HFFc6 (cell line): Measurements from ENCODE around the gene MS4A1. TPM values are rescaled to one million over a fixed set of nuclear protein-coding genes. Genes with fewer than 3 reads are reported as not detected.

Source experiments
- DNase-seq: peaks from one replicate; pipeline ENCODE4 v3.0.0-alpha.2; 2018
- H3K27ac Mint-ChIP-seq: 2 replicates; pipeline ENCODE4 v1.8.0; 2020; ENCODE audit warnings: mild to moderate bottlenecking, mixed read lengths
- H3K27me3 Mint-ChIP-seq: 2 replicates; pipeline ENCODE4 v1.8.0; 2021; ENCODE audit warnings: mild to moderate bottlenecking, moderate library complexity, mixed read lengths; ENCODE audit not compliant: insufficient read depth
- H3K36me3 Mint-ChIP-seq: 2 replicates; pipeline ENCODE4 v1.8.0; 2021; ENCODE audit warnings: low read depth, mixed read lengths
- H3K4me1 Mint-ChIP-seq: 2 replicates; pipeline ENCODE4 v1.8.0; 2020; ENCODE audit warnings: low read depth, mixed read lengths
- H3K4me3 Mint-ChIP-seq: 2 replicates; pipeline ENCODE4 v1.8.0; 2020; ENCODE audit warnings: mild to moderate bottlenecking, moderate library complexity, mixed read lengths
- H3K9me3 Mint-ChIP-seq: 2 replicates; pipeline ENCODE4 v1.8.0; 2020; ENCODE audit warnings: mild to moderate bottlenecking, mixed read lengths
- CTCF ChIP-seq: fragments of 200-600 bp; sonication (generic); IDR thresholded peaks from 2 replicates; pipeline ENCODE4 v1.5.0; 2021; ENCODE audit warnings: antibody characterized with exemption, mild to moderate bottlenecking
- total RNA-seq, 6 experiments: library from RNA; stranded (reverse); fragmentation: NEBNext Ultra II Directional; extraction: Animal tissue kit (Norgen Biotek cat#: 25700); gene quantifications; 2 replicates in 1 of 6; 3 replicates in 5 of 6; pipeline ENCODE4 v1.2.3, GENCODE V29; 2021

Gene MS4A1
- total RNA-seq, 6 experiments from 2014 or later, result not detected

- no peak for TF ChIP-seq CTCF
- H3K36me3 Mint-ChIP-seq, result peaks cover 6% of the 10 kb centered on the region
- no peak for DNase-seq
- H3K4me3 Mint-ChIP-seq, result no peak overlapping the region
- H3K27me3 Mint-ChIP-seq, result peaks cover 2% of the 10 kb centered on the region; the same call in 1 of the 2 replicates
- peaks cover 35% of the 10 kb centered on the region for H3K9me3 Mint-ChIP-seq
- no peak overlapping the region for H3K27ac Mint-ChIP-seq
- H3K4me1 Mint-ChIP-seq, result no peaks in the 10 kb centered on the region
These were observed 1.9 kb downstream of the MS4A1 start for GRCh38 chr11:60457576-60457975.

- no peak for TF ChIP-seq CTCF
- Mint-ChIP-seq H3K4me3 (no peak overlapping the region), H3K9me3 (peaks cover 39% of the 10 kb centered on the region), H3K36me3 (peaks cover 6% of the 10 kb centered on the region), H3K4me1 (no peaks in the 10 kb centered on the region), H3K27me3 (peaks cover 2% of the 10 kb centered on the region; the same call in 1 of the 2 replicates), H3K27ac (no peak overlapping the region)
- DNase-seq, result no peak
These were observed 3.7 kb downstream of the MS4A1 start for GRCh38 chr11:60459345-60459744.

- Mint-ChIP-seq H3K27ac (no peak overlapping the region), H3K9me3 (peaks cover 32% of the 10 kb centered on the region), H3K36me3 (no peaks in the 10 kb centered on the region), H3K4me1 (no peaks in the 10 kb centered on the region), H3K27me3 (no peaks in the 10 kb centered on the region), H3K4me3 (no peak overlapping the region)
- no peak for DNase-seq
- TF ChIP-seq CTCF, result no peak
These were observed 13.2 kb downstream of the MS4A1 start for GRCh38 chr11:60468829-60469228.

GRCh38 chr11:60469723-60470122, 14.1 kb downstream of the MS4A1 start:
- no peak overlapping the region for H3K27ac Mint-ChIP-seq
- no peaks in the 10 kb centered on the region for H3K4me1 Mint-ChIP-seq
- no peak for TF ChIP-seq CTCF
- H3K9me3 Mint-ChIP-seq, result peaks cover 32% of the 10 kb centered on the region
- no peaks in the 10 kb centered on the region for H3K27me3 Mint-ChIP-seq
- no peaks in the 10 kb centered on the region for H3K36me3 Mint-ChIP-seq
- no peak for DNase-seq
- no peak overlapping the region for H3K4me3 Mint-ChIP-seq

DNA sequence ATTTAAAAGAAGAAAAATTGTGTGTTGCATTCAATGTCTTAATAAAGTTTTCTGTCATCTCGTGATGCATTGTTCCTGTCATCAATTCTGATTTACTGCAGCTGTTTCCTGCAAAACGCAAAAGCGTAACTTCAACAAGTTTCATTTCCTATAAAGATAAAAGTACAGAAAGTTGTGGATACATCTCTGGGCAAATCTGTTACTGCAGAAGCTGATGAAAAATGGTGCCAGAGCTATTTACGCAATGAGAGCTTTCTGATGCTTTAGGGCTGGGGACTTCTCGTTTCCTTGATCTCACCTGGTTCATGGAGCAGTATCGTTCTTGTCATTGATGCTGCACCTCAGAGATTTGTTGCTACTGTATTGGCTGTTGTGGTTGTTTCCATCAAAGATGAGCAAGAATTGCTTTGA, 21.4 kb downstream of the MS4A1 start:
- Mint-ChIP-seq H3K4me1 (no peaks in the 10 kb centered on the region), H3K36me3 (no peaks in the 10 kb centered on the region), H3K27ac (no peak overlapping the region), H3K9me3 (peaks cover 22% of the 10 kb centered on the region), H3K27me3 (no peaks in the 10 kb centered on the region), H3K4me3 (no peak overlapping the region)
- DNase-seq, result no peak
- no peak for TF ChIP-seq CTCF

- H3K4me3 Mint-ChIP-seq, result no peak overlapping the region
- H3K27ac Mint-ChIP-seq, result no peak overlapping the region
- no peaks in the 10 kb centered on the region for H3K4me1 Mint-ChIP-seq
- H3K27me3 Mint-ChIP-seq, result no peaks in the 10 kb centered on the region
- no peak for TF ChIP-seq CTCF
- H3K36me3 Mint-ChIP-seq, result no peaks in the 10 kb centered on the region
- DNase-seq, result no peak
- H3K9me3 Mint-ChIP-seq, result peaks cover 33% of the 10 kb centered on the region
These were observed 26.7 kb downstream of the MS4A1 start for GRCh38 chr11:60482361-60482760.
